ACHN (cell line): ENCODE results near the gene INPP5E.
"Not testable (repeated sequence)": the region's sequence is repeated elsewhere in the genome, so short reads cannot be mapped to it uniquely, and the experiment has no call there.

ENCODE experiments used
- DNase-seq: peaks from one replicate; pipeline ENCODE4 v3.0.0-alpha.2; 2015
- in situ Hi-C: cut with HindIII; loops from 2 replicates; pipeline ENCODE4 v1.10.0; 2017; ENCODE audit warnings: low sequenced_read_pairs, low pct_ligation_motif_present, low pct_unique_long_range_greater_than_20kb

The INPP5E gene

DNA sequence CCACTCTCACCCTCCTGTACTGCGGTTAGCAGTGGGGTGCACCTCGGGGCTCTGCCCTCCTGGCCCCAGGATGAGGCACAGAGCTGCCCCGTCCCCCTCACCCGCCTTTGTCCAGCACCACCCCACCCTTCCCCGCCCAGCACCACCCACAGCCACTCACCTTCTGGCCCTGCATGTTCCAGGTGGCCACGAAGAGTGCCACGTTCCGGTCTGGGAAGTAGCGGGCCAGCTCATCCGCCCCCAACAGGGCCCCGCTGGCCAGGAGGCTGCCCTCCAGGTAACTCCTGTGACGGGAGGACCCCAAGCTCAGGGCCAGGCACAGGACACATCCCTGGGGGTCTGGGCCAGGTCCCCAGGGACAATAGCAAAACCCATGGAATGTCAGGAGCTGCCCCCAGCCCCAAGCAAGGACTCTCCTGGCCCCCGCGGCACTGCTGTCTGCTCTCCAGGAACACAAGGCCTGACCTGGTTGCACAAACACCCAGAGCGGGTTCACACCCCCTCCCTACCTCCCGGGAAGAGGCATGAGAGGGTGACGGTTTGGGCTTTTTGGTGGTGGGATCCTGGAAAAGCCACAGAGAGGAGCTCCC lies 5.0 kb downstream of the INPP5E start:
- DNase-seq: no peak
- in situ Hi-C loops: no loop called here

DNA sequence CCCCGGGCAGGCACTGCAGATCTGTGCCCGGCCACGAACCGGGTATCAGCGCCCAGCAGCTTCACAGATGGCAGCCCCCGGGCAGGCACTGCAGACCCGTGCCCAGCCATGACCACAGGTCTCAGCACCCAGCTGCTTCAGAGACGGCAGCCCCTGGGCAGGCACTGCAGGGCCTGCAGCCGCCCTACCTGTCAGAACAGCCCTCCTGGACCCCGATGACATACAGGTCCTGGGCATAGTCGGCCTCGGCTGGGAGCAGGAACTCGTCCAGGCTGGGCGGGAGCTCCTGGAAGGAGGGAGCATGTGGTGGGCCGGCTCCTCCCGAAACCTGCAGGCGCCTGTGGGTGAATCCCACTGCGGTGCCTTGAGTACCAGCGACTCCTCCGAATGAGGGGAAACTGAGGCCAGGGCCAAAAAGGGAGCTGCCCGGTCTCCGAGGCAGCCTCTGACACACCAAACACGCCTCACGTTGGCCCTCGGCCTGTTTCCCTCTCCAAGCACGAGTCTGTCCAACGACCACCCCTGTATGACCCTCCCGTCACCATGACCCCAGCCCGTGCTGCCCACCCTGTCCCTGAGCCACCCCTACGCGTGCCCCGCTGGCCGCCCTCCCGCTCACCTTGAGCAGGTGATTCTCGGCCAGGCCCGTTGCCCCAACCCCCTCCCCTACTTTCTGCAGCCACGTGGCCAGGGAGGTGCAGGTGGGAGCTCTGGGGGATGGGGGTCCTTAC lies 5.6 kb downstream of the INPP5E start:
- DNase-seq: no peak
- in situ Hi-C loops: no loop called here

DNA sequence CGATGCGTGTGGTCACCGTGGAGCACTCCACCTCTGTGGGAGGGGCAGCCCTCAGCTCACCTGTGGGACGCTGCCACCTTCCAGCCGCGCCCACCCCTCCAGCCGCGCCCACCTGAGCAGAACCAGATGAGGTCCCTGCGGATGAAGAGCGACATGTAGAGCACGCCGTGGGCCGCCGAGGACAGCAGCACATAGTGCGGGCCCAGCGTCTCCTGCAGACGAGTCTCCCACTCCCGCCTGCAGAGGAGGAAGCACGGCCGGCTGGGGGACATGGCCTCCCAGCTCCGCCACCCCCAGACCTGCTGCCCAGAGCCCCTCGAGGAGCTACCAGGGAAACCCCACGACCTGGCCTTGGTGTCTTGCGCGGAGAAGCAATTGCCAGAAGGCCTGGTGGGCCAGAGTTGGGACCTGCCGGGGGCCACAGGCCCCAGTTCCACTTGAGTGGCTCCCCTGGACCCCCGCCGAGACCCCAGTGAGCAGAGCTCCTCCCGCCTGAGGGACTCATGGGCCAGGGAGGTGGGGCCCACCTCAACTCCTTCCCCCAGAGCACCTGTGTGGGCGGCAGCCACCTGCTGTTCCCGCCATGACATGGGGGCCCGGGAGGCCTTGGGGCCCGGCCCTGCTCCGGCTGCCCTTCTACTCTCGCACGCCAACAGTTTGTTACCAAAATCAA lies 6.5 kb downstream of the INPP5E start:
- in situ Hi-C loops: no loop called here
- no peak for DNase-seq

DNA sequence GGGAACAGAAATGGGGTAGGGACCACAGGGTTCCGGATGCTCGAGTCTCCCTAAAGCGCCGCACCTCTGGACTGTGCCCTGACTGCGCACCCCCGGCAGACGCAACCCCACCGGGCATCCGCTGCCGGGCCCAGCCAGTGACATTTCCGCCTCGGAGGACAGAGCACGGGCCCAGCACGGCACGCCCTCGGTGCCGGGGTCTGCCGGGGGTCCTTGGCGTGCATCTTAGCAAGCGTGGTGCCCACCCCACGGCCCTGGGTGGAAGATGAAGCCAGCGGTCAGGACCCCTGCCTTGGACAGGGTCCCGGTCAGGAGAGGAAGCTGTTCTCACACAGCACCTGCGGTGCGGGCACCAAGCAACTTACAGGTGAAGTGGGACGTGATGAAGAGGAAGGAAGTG lies 7.1 kb downstream of the INPP5E start:
- no peak for DNase-seq

DNA sequence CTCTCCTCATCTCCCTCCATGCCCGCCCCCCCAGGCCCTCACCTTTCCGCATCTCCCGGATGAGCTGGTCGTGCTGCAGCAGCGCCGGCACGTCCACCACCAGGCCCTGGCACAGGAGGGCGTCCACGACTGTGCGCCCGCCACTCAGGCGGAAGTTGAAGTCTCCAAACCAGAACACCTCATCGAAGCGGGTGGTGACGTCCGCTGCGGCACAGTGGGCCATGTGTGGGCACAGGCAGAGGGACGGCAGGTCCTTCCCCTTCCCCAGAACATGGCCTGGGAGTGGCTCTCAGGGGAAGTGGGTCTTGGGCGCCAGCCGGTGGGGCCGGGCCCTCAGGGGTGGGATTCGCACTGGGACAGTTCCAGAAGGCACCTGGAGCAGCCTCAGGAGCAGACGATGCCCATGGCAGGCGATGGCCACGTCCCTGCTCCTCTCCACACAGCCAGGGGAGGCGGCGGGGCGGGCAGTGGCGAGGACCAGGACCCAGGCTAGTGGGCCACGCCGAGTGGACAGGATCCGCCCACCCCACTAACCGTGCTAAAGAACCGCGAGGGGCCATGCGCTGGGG lies 7.8 kb downstream of the INPP5E start:
- DNase-seq: no peak
- in situ Hi-C loops: no loop called here

More for the DNA sequence above, 7.1 kb downstream of the INPP5E start:
- in situ Hi-C loops: no loop called here

DNA sequence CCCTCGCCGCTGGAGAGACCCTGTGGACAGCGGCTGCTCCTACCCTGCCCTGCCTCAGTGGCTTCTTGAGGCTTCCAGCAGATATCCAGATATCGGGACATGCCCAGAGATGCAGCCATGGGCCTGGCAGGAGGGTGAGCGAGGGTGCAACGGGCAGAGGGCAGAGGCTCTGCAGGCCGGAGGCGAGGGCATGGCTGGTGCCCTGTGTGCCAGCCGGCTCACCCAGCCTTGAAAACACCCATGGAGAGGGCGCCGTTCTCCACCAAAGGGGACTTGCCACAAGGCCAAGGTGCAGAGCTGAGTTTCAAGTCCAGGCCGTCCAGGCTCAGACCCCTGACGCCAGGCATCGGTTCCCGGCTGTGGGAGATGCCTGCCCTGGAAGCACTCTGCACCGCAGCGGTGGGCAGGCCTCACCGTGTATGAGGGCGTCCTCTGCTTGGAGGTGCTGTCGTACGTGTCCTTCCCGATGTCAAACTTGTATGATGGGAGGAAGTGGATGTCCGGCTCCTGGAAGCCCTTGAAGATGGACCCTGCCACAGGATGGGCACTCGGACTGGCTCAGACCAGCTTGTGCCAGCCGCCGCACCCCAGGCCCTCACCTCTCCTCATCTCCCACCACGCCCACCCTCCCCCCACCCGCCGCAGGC lies 8.9 kb downstream of the INPP5E start:
- no peak for DNase-seq
- in situ Hi-C loops: no loop called here

DNA sequence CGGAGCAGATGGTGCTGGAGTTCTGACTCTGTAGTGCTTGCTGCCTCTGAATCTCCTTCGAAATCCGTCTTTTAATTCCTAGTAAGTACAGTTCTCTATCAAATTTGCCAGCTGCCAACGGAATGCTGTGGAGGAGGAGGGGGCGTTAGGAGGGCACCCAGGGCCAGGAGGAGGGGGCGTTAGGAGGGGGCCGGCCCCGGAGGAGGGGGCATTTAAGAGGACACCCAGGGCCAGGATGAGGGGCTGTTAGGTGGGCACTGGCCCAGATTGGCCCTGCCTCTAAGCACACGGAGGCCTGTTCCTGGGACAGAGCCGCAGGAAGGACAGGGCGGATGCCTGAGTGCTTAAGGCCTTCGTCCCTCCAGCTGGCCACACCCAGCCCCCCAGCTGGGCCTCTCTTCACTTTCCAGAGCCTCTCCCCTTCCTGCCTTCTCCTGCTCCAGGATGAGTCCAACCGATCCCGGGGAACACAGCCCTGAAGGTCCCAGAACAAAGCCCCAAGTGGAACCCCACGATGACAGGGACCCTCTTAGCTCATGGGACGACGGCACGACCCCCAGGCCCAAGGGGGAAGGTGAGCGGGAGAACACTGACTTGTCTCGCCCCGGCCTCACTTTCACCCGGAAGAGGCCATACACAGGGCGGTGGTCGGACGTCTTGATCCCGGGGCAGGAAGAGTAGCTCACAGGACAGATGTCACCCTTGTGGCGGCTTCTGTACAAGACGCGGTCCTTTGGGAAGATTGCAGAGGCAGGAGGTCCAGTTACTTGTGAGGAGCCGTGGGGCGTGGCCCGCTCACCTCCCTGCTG lies 9.8 kb downstream of the INPP5E start:
- no peak for DNase-seq
- in situ Hi-C loops: no loop called here

DNA sequence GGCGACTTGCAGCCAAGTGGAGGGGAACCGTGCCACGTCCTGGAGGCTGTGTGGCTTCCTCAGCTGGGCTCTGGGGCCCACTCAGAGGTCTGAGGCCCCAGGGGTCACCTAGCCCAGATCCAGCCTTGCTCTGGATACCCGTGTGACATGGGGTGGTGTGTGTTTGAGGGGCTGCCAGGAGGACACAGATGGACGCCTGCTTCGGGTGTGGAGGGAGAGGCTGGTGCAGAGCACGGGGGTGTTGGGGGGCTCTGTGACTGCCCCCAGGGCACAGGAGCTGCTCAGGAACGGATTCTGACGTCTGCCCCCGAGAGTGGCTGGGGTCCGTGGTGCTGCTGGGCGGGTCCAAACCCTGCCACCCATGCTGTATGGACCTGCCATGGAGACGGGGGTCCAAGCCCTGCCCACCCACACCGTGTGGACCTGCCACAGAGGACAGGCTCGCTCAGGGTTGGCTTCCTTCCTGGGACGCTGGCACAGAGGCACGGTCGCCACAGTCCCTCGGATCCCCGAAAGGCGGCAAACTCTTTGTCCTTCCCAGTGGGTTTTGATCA lies 10.5 kb downstream of the INPP5E start:
- in situ Hi-C loops: no loop called here
- no peak for DNase-seq

DNA sequence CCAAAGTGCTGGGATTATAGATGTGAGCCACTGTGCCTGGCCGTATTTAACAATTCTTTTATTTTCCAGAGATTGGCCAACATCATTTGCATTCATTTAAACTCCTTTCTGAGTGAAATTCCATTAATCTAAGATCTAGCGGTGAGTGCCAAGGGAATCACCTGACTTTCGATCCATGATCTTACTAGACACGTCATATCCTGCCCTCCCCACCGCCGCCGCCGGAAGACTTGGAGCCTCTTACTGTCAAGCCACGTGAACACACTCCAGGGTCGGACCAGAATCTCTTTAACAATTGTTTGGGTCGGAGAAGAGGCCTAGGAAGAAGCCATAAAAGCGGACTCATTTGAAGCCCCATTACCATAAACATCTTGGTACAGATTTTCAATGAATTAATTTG lies 12.9 kb downstream of the INPP5E start:
- no peak for DNase-seq
- in situ Hi-C loops: no loop called here

DNA sequence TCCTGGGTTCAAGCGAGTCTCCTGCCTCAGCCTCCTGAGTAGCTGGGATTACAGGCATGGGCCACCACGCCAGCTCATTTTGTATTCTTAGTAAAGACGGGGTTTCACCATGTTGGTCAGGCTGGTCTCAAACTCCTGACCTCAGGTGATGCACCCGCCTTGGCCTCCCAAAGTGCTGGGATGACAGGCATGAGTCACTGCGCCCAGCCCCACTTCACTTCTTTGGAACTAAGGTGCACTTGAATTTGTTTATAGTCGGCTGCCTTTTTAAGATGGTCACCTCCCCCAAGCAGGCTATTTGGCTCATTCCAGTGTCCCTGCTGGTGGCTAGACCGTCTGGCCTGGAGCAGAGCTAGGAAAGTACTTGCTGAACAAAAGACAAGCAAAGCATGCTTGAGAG lies 14.3 kb downstream of the INPP5E start:
- DNase-seq, in situ Hi-C loops: not testable (repeated sequence)

DNA sequence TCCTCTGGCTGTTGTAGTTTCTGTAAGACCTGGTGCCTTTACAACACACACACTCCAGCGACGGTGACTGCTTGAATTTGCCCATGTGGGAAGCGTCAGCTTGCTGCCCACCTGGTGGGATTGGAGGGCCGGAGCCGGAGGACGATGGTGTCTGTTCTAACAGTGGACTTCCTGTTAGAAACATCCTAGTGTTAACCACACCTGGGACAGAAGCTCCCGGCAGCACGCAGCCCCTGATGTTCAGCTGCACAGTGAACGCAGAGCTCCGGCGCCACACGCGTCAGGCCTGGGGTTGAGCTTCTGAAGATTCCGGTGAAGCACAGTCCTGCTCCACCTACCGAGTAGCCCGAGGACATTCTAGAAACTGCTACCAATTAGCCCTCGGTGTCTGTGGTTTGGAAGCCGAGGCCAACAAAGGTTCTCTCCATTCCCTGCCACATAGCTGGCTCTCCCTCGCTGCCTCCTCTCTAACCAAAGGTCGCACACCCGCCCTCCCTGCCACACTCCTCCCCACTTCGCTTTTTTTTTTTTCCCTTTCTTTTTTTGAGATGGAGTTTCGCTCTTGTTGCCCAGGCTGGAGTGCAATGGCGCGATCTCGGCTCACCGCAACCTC lies 14.8 kb downstream of the INPP5E start:
- in situ Hi-C loops: no loop called here

DNA sequence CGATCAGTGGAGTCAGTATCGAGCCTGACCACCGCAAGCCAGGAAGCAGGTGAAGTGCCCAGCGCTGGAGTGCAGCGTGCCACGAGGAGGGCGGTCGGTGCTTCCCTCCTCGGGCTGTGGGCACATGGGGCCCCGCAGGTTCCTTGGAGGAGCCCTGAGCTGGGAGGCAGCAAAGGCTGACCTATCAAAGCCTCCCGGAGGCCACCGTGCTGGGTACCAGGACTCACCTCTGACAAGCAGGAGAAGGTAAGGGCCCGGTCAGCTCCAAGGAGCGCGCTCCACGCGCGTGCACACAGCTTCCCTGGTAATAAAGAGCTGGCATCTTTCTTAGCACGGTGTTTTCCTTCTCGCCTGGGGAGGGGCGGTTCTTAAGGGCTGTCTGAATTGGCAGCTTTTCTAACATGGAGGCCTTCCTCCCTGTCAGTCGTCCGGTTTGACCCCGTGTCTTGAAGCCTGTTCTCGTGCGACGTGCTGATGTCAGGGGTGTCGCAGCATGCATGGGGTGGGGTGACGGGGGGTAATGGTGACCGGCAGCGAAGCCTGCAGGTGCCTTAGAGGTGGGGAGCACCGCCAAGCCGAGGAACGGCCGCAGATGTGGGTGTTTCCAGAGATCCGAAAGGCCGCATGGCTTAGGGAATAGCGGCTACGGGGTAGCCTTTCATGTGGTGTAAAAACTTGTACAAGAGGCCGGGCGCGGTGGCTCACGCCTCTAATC lies 16.1 kb downstream of the INPP5E start:
- in situ Hi-C loops: no loop called here
- no peak for DNase-seq

More for the DNA sequence above, 14.8 kb downstream of the INPP5E start:
- no peak for DNase-seq

DNA sequence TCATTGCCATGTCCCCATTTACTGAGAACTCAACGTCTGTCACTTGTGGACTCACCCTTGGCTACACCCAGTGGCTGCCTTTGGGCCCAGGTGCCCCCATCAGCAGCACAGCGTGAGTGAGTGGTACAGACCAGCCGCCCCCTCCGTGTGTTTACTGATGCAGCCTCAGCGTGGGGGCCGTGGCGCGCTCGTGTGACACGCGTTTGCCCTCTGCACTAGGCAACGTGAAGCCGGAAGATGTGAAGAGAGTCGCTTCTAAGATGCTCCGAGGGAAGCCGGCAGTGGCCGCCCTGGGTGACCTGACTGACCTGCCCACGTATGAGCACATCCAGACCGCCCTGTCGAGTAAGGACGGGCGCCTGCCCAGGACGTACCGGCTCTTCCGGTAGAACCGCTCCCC lies 16.8 kb downstream of the INPP5E start:
- in situ Hi-C loops: no loop called here
- no peak for DNase-seq

DNA sequence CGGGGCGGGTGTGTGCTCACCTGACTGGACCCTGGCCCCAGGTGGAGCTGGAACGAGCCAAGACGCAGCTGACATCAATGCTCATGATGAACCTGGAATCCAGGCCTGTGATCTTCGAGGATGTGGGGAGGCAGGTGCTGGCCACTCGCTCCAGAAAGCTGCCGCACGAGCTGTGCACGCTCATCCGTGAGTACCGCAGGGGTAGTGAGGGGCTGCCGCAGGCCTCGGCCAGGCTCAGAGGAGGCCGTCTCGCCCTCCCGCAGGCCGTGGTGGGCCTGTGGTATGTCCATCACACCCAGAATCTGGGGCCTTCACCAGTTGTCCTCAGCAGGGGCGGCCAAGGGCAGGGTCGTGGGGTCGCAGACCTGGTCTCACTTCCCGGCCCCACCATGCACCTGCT lies 17.9 kb downstream of the INPP5E start:
- in situ Hi-C loops: no loop called here
- no peak for DNase-seq

DNA sequence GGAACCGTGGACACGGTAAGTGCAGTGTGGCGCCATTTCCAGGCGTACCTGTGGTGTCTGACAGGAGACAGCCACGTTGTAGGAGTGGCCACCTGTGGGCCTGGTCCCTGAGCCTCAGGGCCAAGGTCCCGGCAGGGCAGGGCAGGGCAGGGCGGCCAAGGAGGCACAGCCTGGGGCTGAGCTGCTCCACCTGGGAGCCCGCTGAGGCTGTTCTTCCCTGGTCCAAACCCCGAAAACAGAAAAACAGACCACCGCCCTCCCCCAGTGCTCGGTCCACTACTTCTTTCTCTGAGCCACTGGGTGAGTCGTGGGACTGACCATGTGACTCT lies 20.6 kb downstream of the INPP5E start:
- no peak for DNase-seq
- in situ Hi-C loops: no loop called here

DNA sequence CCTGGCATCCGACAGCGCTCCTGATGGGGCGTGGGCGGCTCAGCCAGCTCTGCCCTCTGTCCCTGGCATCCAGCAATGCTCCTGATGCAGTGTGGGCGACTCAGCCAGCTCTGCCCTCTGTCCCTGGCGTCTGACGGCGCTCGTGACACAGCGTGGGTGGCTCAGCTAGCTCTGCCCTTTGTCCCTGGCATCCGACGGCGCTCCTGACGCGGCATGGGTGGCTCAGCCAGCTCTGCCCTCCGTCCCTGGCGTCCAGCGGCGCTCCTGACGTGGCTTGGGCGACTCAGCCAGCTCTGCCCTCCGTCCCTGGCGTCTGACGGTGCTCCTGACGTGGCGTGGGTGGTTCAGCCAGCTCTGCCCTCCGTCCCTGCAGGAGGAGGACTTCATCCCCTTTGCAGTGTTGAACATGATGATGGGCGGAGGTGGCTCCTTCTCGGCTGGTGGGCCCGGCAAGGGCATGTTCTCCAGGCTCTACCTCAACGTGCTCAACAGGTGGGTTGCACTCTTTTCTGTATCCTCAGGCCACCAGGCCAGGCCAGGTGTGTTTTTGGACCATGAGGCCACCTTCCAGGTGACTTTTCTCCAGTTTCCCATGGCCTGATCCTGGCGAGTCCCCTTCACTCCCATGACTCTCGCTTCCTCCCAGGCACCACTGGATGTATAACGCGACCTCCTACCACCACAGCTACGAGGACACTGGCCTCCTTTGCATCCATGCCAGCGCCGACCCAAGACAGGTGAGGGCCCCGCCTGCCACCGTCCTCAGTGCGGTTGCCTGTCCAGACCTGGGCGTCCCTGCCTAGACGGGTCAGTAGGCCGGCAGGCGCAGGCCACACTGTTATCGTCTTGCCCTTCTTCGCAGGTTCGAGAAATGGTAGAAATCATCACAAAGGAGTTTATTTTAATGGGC lies 21.2 kb downstream of the INPP5E start:
- no peak for DNase-seq
- in situ Hi-C loops: no loop called here
